Fibroblast of lung (primary cell): ENCODE measurements around the gene TREML4. TPM values are rescaled to one million over a fixed set of nuclear protein-coding genes. Genes with fewer than 3 reads are reported as not detected.
"Not testable (repeated sequence)": the region's sequence is repeated elsewhere in the genome, so short reads cannot be mapped to it uniquely, and the experiment has no call there.

Experiments
- DNase-seq, 2 donors: peaks; one replicate each; pipeline versions ENCODE4 v3.0.0 to v3.0.0-alpha.2; 2010; ENCODE audit warnings: low read depth in 2 of 2
- H2AFZ ChIP-seq: 2 replicates; pipeline ENCODE4 v1.5.1; 2012; ENCODE audit warnings: low read length, control low read depth, inconsistent platforms
- H3K27ac ChIP-seq: 2 replicates; pipeline ENCODE4 v1.5.1; 2011; ENCODE audit warnings: low read length, control low read depth; ENCODE audit not compliant: insufficient read depth
- H3K27me3 ChIP-seq: 2 replicates; pipeline ENCODE4 v1.5.1; 2011; ENCODE audit warnings: mild to moderate bottlenecking, low read length; ENCODE audit not compliant: control insufficient read depth, insufficient read depth
- H3K36me3 ChIP-seq: 2 replicates; pipeline ENCODE4 v1.5.1; 2011; ENCODE audit warnings: low read length; ENCODE audit not compliant: control insufficient read depth, insufficient read depth
- H3K4me1 ChIP-seq: 2 replicates; pipeline ENCODE4 v1.5.1; 2011; ENCODE audit warnings: low read length; ENCODE audit not compliant: control insufficient read depth, insufficient read depth; ENCODE audit errors: extremely low read depth
- H3K4me2 ChIP-seq: 2 replicates; pipeline ENCODE4 v1.5.1; 2011; ENCODE audit warnings: low read length, control low read depth; ENCODE audit not compliant: insufficient read depth; ENCODE audit errors: extremely low read depth
- H3K4me3 ChIP-seq, 4 experiments: fragments of 200-600 bp in 1 of 4; sonication (generic) in 1 of 4; replicated peaks in 1 of 4; 2 replicates each; pipeline ENCODE4 v1.5.1; 2011 to 2016; ENCODE audit warnings: low read length in 4 of 4, low read depth in 3 of 4, mild to moderate bottlenecking in 3 of 4, control low read depth in 2 of 4, inconsistent platforms in 1 of 4, mixed read lengths in 1 of 4; ENCODE audit not compliant: insufficient read depth in 1 of 4; ENCODE audit errors: control extremely low read depth in 1 of 4
- H3K79me2 ChIP-seq: 2 replicates; pipeline ENCODE4 v1.5.1; 2012; ENCODE audit warnings: mild to moderate bottlenecking, low read length, inconsistent platforms; ENCODE audit not compliant: control insufficient read depth, insufficient read depth
- H3K9ac ChIP-seq: 2 replicates; pipeline ENCODE4 v1.5.1; 2011; ENCODE audit warnings: mild to moderate bottlenecking, low read length, control low read depth; ENCODE audit not compliant: insufficient read depth
- H3K9me3 ChIP-seq: 2 replicates; pipeline ENCODE4 v1.5.1; 2012; ENCODE audit warnings: low read depth, low read length; ENCODE audit not compliant: control insufficient read depth, insufficient read depth
- H4K20me1 ChIP-seq: 2 replicates; pipeline ENCODE4 v1.5.1; 2011; ENCODE audit warnings: low read length; ENCODE audit not compliant: control insufficient read depth, insufficient read depth; ENCODE audit errors: extremely low read depth
- CTCF ChIP-seq, 2 donors: IDR thresholded peaks in 1 of 2; conservative IDR thresholded peaks in 1 of 2; 1 replicate in 1 of 2; 2 replicates in 1 of 2; pipeline ENCODE4 v1.5.1; 2011 to 2012; ENCODE audit warnings: low read length in 2 of 2, control low read depth in 1 of 2, inconsistent platforms in 1 of 2, low read depth in 1 of 2, mild to moderate bottlenecking in 1 of 2
- EZH2 ChIP-seq: IDR thresholded peaks from 2 replicates; pipeline ENCODE4 v1.5.1; 2012; ENCODE audit warnings: low read length, control low read depth, mild to moderate bottlenecking; ENCODE audit errors: missing control alignments
- polyA plus RNA-seq, 2 donors: library from polyadenylated mRNA; depleted of rRNA in 1 of 2; stranded (reverse) in 1 of 2; unstranded in 1 of 2; fragments of >200 nt; gene quantifications; 2 replicates each; pipeline ENCODE4 v1.2.1, GENCODE V29; 2011 to 2012; ENCODE audit warnings: missing spikeins in 1 of 2
- total RNA-seq: library from RNA; depleted of rRNA; stranded (reverse); fragments of >200 nt; gene quantifications from 2 replicates; pipeline ENCODE4 v1.2.1, GENCODE V29; 2014

Gene TREML4
- total and polyA plus RNA-seq, 2 donors (not counting 1 experiment from before 2014, with no cell fraction given): not detected

- H3K9me3 ChIP-seq: no peaks in the 10 kb centered on the region
- H3K4me2 ChIP-seq: no peak overlapping the region
- TF ChIP-seq EZH2 (no peak), CTCF (conservative IDR thresholded peaks at IDR 0.05 in 1 of 2, IDR thresholded peaks at IDR 0.05 in 1 of 2; ENCODE audit: low read depth in 1 of 2, low read length in 2 of 2) (no peak)
- H3K9ac ChIP-seq: no peak overlapping the region
- no peaks in the 10 kb centered on the region for H3K79me2 ChIP-seq
- no peak overlapping the region for H3K27ac ChIP-seq
- no peaks in the 10 kb centered on the region for H3K36me3 ChIP-seq
- no peak overlapping the region for H2AFZ ChIP-seq
- H3K27me3 ChIP-seq: no peaks in the 10 kb centered on the region
- no peak overlapping the region for H3K4me3 ChIP-seq
- H3K4me1 ChIP-seq: no peaks in the 10 kb centered on the region
- H4K20me1 ChIP-seq: no peaks in the 10 kb centered on the region
- DNase-seq: no peak
These were observed 39.9 kb upstream of the TREML4 start for GRCh38 chr6:41187924-41188886.

GRCh38 chr6:41189046-41189445, 39.1 kb upstream of the TREML4 start:
- not testable (repeated sequence) for H3K4me2 ChIP-seq, H3K9ac ChIP-seq, DNase-seq, H3K27ac ChIP-seq, H3K36me3 ChIP-seq, H3K79me2 ChIP-seq, H3K4me1 ChIP-seq, H3K4me3 ChIP-seq, H3K9me3 ChIP-seq, H2AFZ ChIP-seq, H4K20me1 ChIP-seq, H3K27me3 ChIP-seq

GRCh38 chr6:41189967-41190366, 38.2 kb upstream of the TREML4 start:
- no peak for DNase-seq
- Histone ChIP-seq H3K4me2 (no peak overlapping the region), H3K27me3 (no peaks in the 10 kb centered on the region), H2AFZ (no peak overlapping the region), H3K4me1 (no peaks in the 10 kb centered on the region), H4K20me1 (no peaks in the 10 kb centered on the region), H3K9ac (no peak overlapping the region), H3K4me3 (no peak overlapping the region), H3K27ac (no peak overlapping the region), H3K9me3 (no peaks in the 10 kb centered on the region), H3K79me2 (no peaks in the 10 kb centered on the region), H3K36me3 (no peaks in the 10 kb centered on the region)
- TF ChIP-seq CTCF (conservative IDR thresholded peaks at IDR 0.05 in 1 of 2, IDR thresholded peaks at IDR 0.05 in 1 of 2; ENCODE audit: low read depth in 1 of 2, low read length in 2 of 2): no peak
- no peak for TF ChIP-seq EZH2
